ENCODE measurements around the gene COX6A1.

DNA sequence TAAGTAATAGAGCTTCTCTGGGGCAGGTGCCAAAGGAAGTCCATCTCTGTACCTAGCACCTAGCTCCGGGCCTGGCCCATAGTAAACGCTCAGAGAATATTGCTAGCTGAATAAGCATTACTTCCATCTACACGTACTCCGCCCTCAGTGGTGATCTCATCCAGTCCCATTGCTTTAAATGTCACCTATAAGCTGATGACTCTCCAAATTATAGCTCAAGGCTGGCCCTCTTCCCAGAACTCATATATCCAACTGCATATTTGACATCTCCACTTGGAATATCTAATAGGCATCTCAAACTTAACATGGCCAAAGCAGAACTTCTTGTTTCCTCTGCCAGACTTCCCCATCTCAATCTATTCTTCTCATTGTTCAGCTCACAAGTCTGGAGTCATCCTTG is 51.1 kb downstream of the COX6A1 start:
- TF ChIP-seq CTCF (IDR thresholded peaks at IDR 0.05; ENCODE audit: extremely low read depth in 1 of 2, insufficient read depth in 1 of 2, low read depth in 1 of 2, low read length in 2 of 2) (no peak), POLR2A (IDR thresholded peaks at IDR 0.05; ENCODE audit: low read depth, low read length) (no peak), EZH2 (IDR thresholded peaks at IDR 0.05; ENCODE audit: borderline replicate concordance, low read depth, low read length, severe bottlenecking) (no peak)
